ENCODE data around the gene STK32B.

The STK32B gene

DNA sequence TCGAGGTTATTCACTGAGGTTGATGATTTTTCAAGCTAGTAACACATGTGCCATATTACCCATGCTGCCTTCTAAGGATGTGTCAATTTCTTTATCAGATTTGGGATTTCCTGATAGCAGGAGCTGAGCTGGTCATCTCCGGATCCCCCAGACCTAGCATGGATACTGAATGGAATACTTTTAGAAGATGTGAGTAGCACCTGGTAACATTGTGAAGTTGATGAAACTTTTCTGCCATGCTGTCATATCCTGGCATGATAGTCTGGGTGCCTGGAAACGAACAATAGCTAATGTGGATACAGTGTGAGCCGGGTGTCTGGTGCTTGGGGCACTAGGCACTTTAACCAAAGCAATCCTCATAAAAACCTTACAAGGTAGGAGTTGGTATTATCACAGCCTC, 21.1 kb upstream of the STK32B start:
- no peak for TF ChIP-seq ZFX (IDR thresholded peaks at IDR 0.05)
- TF ChIP-seq, protein P1, sequence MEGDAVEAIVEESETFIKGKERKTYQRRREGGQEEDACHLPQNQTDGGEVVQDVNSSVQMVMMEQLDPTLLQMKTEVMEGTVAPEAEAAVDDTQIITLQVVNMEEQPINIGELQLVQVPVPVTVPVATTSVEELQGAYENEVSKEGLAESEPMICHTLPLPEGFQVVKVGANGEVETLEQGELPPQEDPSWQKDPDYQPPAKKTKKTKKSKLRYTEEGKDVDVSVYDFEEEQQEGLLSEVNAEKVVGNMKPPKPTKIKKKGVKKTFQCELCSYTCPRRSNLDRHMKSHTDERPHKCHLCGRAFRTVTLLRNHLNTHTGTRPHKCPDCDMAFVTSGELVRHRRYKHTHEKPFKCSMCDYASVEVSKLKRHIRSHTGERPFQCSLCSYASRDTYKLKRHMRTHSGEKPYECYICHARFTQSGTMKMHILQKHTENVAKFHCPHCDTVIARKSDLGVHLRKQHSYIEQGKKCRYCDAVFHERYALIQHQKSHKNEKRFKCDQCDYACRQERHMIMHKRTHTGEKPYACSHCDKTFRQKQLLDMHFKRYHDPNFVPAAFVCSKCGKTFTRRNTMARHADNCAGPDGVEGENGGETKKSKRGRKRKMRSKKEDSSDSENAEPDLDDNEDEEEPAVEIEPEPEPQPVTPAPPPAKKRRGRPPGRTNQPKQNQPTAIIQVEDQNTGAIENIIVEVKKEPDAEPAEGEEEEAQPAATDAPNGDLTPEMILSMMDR (conservative IDR thresholded peaks at IDR 0.05), result no peak
- H3K27ac ChIP-seq, result no peak overlapping the region

GRCh38 chr4:5030927-5031326, 20.4 kb upstream of the STK32B start:
- no peak for TF ChIP-seq ZFX (IDR thresholded peaks at IDR 0.05)
- TF ChIP-seq, protein P1 (conservative IDR thresholded peaks at IDR 0.05), result no peak
- H3K27ac ChIP-seq, result no peak overlapping the region

- TF ChIP-seq, protein P1 (conservative IDR thresholded peaks at IDR 0.05), result no peak
- TF ChIP-seq ZFX (IDR thresholded peaks at IDR 0.05), result no peak
- H3K27ac ChIP-seq, result no peak overlapping the region
Observed at GRCh38 chr4:5032813-5033212, 18.5 kb upstream of the STK32B start.

DNA sequence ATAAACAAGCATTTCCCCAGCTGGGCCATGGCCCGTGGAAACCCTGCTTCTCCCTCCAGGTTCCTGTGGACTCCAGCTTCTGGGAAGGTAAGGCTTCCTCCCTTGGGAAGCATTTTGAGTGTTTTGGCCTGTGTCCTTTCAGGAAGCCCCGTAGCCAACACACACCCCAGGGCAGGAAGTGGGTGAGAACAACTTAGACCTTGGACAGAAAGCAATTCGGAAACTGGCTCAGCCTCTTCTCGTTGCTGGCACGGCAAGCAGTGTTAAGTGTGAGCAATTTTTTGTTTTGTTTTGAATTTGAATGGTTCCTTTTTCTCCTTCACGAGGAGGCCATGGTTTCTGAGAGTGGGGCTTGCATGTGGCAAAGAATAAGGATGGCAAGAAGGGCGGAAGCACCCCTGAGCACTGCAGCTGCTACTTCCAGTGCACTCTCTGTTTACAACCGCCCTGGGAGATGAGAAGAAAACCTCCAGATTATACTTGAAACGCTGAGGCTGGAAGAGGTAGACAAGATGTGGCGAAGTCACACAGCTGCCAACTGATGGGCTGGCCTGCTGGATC, 17.9 kb upstream of the STK32B start:
- no peak overlapping the region for H3K27ac ChIP-seq
- TF ChIP-seq, protein P1 (conservative IDR thresholded peaks at IDR 0.05), result no peak
- no peak for TF ChIP-seq ZFX (IDR thresholded peaks at IDR 0.05)

DNA sequence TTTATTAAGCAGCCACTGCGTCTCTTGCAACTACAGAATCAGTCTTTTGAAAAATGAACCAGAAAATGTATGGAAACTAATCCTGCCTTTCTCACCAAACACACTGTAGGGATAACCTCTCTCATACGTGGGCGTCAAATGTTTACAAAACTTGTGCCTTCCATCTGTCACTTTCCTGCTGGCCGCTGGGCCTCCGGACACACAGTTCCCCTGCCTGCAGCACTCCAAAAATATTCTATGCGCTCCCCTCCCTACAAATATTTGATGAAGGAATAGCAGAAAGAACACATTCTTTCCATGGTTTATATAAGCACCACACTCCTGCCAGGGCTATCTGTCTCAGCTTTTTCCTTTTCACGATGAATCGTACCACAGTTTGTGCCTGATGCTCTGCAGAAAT, 17.1 kb upstream of the STK32B start:
- TF ChIP-seq ZFX (IDR thresholded peaks at IDR 0.05), result no peak
- TF ChIP-seq, protein P1 (conservative IDR thresholded peaks at IDR 0.05), result no peak
- H3K27ac ChIP-seq, result no peak overlapping the region

GRCh38 chr4:5036239-5036638, 15.0 kb upstream of the STK32B start:
- H3K27ac ChIP-seq, result no peak overlapping the region
- TF ChIP-seq, protein P1 (conservative IDR thresholded peaks at IDR 0.05), result no peak
- TF ChIP-seq ZFX (IDR thresholded peaks at IDR 0.05), result no peak

DNA sequence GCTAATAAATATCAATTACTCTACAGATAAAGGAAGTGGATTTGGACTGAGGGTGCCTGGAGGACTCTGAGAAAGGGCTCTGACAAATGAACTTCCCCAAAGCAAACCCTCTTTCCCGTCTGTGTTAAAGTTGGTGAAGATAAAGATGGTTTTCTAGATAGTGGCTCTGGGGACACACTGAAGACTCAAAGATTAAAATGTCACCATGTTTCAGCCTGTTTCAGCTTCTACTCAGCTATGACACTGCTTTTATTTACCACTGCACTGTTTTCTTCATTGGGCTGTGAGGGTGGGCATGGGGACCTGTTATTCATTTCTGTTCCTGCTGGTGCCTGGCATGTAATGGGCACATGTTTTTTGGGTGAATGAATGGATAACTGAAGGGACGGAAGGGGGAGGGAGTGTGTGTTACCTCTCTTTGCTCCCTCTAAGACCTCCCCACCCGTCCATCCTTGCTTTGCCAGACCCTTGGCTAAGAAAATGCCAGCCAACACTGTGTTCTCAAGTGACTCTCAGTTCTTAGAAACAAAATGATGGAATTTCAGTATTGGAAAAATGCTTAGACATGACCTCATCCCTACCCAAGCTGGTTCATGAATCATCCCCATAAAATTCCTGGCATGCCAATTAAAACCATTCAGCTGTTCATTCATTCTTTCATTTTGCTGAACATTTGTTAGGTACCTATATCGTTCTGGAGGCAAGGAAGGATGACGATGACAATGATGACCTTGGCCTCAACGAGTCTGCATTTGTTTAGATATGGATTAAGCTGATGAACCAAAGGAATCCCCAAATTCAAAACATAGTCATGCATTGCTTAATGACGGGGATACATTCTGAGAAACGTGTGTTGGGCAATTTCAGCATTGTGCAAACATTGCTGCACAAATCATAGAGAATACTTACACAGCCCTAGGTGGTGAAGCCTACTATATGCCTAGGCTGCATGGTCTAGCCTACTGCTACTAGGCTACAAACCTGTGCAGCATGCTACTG, 13.4 kb upstream of the STK32B start:
- no peak for TF ChIP-seq ZFX (IDR thresholded peaks at IDR 0.05)
- TF ChIP-seq, protein P1 (conservative IDR thresholded peaks at IDR 0.05), result no peak
- no peak overlapping the region for H3K27ac ChIP-seq

All from C4-2B (cell line).